GM19324 (cell line): Measurements from ENCODE around the gene HMX1.

ENCODE experiments used
- ATAC-seq: cut with Tn5 transposase; IDR thresholded peaks from one replicate; pipeline ENCODE4 v1.9.1; 2021; ENCODE audit warnings: mild to moderate bottlenecking, moderate library complexity; ENCODE audit not compliant: unreplicated experiment, low FRiP score

Gene HMX1

DNA sequence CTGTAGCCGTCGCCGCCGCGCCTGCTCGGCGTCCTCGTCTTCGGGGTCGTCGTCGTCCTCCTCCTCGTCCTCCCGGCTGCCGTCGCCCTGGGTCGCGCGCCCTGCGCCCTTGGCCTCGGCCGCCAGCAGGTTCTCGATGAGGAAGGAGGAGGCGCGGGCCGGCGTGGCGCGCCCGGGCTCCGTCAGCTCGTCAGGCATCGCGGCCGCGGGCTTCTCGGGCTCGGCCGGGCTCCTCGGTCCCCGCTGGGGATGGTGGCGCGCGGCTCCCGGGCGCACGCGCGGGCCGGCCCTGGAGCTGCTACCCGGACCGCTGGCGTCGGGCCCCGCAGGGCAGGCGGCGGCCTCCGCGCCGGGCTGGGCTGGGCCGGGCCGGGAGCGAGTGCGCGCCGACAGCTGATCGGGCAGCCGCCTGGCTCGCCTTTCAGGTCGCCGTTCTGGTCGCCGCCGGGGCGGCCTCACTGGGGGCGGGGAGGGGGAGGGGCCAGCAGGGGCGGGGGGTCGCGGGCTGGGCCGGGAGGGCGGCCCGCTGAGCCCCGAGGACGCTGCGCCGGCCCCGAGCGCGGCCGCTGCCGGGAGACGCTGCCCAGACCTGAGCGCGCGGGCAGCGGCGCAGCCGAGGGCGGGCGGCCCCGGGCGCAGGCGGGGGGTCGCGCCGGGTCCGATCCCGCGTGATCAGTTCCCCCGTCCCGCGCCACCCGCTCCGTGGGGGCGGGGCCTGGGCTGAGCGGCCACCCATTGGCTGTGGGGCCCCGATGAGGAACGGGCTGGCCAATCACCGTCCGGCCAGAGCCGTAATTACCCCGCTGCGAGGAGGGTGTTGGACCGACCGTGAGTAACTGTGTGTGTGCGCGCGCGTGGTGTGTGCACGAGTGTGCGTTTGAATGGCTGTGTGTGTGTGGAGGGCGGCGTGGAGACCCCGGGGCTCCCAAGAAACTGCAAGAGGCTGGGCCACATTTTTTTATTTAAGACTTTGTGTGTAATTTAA is at the start of gene HMX1:
HMX1 (minus strand) TSS at position 423 of the 985 bp plus-strand sequence; CDS start at position 198, 225 bp downstream.
- ATAC-seq, result no peak

DNA sequence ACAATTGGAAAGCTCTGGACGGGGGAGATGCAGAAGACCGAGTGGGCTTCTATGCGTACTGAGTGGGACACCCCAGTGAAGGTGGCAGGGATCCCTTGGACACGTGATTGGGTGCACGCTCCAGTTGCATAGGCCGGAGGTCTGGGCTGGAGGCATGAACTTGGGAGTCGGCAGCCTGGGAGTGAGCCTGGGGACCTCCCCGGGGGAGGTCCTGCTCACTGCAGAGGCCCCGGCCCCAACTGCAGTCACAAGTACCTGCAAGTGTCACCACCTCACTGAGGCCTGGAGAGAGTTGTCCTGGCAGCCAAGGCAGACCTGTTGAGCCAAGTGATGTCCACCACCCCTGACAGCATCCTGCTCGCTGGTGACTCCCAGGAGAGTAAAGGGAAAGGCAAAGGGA is 49.3 kb upstream of the HMX1 start:
- no peak for ATAC-seq

DNA sequence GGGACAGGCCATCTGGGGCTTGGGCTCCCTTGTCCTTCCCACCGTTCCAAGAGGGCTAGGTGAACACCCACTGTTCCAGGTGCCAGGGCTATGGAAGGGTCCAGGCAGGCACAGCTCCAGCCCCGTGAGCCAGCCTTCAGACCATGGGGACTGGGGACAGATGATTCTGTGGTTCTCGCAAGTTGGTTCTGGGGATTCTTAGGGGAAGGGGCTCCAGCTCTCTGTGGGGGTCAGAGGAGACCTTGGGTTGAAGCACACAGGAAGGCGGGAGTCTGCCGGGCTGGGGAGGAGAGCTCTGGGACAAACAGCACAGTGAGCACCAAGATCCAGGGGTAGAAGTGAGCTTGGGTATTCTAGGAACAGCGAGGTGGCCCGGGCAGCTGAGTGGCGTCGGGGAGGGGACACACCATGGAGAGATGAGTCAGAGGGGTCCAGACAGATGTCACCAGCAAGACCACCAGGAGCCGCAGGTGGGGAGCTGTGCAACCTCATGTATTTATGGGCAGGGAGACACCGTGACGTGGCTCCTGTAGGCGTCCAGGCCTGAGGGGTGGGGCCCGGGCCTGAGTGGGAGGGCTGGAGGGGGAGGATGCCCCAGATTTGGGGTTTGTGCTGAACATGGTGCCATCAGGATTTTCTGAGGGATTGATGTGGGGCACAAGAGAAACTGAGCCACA is 48.8 kb upstream of the HMX1 start:
- no peak for ATAC-seq

DNA sequence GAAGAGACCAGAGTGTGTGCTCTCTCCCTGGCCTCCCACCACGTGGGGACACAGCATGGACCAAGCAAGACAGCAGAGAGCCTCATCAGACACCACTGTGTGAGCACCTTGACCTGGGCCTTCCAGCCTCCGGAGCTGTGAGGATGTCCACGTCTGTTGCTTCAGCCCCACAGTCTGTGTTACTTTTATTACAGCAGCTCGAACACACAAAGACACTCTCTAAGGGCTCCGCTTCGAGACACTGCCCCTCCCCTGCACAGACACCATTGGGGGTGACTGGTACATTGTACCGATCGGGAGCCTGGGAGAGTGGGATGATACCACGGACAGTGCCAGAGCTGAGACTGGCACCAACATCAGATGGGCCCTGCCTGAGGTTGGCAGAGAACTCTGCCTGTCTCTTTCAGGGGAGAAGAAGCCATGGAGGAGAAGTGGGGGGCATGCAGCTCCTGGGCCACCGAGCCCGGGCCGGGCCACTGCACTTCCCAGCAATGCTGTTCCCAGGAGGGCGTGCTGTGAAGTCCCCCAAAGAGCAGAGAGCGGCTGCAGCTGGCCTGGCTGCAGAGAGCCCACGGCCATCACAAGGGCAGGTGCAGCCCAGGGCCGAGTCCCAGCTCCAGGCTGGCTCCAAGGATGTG is 48.1 kb upstream of the HMX1 start:
- ATAC-seq, result no peak

DNA sequence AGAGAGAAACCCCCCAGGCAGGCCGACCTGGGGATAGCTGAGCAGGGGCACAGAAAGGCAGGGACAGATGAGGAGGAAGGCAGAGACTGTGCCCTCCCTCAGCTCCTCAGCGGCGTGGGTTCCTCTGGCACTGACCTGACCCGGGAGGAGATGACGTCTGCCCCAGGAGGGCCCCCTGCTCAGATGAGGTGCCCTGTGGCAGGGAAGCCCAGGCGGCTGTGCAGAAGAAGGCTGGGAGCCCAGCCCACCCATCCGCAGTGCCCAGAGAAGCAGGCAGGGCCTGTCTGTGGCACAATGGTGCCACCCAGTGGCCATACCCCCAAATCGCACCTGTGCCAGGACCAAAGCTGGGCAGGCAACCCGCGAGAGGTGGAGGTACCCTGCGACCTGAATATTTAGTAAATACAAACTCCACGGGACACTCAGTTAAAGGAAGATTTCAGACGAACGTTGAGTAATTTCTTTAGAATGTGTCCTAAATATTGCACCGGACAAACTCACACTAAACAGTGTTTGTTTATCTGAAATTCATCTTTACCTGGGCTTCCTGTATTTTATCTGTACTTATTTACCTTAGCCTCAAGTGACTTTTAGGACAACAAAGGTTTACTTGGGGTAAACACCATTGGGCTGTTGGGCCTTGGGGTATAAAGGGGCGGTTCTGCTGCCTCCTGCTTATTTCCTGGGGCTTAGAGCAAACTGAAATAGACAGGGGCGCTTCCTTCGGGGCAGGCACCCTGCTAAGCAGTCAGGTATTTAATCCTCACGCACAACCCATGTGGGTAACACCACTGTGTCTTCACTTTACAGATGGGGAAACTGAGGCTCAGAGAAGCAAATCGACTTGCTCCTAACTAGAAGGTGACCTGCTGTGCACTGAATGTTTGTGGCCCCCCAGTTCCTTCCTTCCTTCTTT is 46.5 kb upstream of the HMX1 start:
- ATAC-seq, result peak; percentile 60

DNA sequence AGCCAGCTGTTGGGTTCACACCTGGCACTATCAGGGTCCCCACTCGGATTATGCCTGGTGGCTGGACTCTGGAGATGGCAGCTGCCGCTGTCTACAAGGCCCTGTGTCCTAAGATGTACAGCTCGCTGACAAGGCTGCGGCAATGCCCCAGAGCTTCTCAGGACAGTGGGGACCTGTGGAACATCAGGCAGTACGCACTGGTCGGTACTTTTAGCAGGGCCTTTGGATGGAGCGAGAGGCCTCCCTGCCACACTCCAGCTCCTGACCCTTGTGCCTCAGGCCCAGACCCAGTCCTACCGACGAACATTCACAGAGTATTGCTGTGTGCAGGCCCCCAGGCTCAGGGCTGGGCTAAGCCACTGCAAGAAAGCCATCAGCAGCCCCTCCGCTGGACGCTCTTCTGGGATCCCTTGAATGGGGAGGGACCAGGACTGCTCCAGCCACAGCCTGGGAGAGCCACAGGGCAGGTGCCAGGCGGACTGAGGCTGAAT is 45.7 kb upstream of the HMX1 start:
- peak; percentile 8 for ATAC-seq

DNA sequence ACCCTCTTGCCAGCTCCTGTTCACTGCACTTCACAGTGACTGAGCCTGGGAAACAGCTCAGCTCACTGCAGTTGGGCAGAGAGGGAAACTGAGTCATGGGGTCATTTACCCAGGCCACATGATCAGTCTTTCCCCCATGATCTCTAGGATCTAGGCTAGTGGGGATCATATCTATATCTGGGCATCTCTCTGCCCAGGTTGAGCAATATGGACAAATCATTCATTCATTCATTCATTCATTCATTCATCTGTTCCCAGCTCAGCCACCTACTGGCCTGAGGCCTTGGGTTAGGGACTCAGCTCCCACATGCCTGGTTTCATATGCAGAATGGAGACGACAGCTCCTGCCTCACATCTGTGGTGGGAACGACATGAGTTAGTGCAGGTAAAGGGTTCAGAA is 45.3 kb upstream of the HMX1 start:
- no peak for ATAC-seq

DNA sequence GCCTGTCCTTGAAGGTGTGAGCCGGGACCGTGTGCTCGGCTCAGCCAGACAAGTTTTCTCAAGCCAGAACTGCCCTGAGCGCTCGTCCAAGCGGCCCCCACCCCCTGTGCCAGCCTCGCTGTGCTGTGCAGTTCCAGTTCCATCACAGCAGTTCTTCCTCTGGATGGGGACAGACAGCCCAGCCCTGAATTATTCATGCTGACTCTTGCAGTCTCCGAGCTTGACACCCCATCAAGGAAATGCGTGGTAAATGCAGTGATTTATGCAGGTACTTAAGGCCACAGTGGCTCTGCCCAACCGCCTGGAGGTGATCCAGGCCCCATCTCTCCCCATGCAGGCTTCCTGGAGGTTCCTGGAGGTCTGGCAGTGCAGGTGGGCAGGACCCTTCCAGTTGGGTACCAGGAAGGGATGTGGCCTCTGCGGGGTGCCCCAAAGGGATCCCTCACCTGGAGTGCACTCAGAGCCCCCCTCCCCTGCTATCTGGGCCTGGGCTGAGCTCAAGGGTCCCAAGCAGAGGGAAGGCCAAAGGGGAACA is 44.8 kb upstream of the HMX1 start:
- ATAC-seq, result no peak

DNA sequence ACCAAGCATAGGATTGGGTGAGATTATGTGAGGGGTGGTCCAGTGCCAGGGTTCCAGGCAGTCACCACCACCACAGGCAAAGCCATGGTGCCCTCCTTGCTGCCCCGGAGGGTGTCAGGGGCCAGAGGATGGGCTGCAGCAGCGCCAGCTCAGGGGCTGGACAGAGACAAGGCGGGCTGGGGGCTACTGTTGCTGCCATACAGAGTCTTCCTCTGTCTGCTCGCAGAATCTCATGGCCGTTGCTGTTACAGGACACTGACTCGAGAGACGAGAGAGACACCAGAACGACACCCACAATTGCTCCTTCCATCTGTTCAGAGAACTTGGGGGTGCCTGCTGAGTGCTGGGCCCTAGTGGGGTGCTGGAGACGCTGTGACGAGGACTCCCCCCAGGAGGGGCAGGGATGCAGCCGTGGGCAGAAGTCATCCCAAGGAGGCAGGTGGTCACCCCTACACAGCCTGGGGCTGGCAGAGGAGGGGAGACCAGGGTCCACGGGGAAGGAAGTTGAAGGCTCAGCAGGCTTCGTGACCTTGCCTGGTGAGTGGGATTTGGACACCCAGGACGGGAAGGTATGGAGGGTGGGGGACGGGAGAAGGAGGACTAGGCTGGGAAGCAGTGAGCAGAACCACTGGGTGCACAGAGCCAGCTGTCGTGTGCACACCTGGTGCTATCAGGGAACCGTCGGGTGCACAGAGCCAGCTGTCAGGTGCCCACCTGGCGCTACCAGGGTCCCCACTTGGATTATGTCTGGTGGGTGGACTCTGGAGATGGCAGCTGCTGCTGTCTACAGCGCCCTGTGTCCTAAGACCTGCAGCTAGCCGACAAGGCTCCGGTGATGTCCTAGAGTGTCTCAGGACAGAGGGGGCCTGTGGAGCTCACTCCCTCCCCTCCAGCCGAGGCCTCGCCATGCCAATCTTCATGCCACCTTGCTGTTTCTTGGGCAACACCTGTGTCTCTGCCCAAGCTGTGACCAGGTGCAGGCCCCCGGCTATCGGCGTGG is 43.9 kb upstream of the HMX1 start:
- no peak for ATAC-seq

DNA sequence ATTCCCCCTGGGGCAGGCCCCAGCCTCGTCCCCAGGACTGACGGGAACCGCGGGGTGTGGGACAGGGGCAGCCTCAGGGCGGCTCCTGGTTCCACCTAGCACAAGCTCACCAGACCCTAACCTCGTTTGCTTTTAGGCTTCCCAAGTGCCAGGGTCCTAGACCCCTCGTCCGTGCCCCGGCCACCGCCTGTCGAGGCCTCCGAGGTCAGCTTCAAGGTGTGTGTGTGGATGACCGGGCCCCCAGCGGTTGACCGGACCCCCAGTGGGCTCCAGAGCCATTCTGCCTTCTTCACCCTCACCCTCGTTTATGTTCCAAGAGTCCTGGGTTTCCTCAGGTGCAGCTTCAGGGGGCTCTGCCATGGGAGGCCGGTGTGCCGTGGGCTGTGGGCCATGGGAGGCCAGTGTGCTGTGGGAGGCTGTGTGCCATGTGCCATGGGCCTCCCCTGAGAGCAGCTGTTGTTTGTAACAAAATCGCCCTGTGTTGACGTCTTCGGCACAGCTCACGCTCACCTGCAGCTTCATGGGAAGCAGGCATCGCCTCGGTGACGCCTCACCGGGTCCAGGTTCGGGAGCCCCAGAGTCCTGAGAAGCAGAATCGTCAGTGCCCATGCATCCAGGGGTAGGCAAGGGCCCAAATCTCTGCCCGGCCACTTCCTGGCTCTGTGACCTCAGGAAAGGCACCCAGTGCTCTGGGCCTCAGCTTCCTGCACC is 43.0 kb upstream of the HMX1 start:
- ATAC-seq, result no peak

DNA sequence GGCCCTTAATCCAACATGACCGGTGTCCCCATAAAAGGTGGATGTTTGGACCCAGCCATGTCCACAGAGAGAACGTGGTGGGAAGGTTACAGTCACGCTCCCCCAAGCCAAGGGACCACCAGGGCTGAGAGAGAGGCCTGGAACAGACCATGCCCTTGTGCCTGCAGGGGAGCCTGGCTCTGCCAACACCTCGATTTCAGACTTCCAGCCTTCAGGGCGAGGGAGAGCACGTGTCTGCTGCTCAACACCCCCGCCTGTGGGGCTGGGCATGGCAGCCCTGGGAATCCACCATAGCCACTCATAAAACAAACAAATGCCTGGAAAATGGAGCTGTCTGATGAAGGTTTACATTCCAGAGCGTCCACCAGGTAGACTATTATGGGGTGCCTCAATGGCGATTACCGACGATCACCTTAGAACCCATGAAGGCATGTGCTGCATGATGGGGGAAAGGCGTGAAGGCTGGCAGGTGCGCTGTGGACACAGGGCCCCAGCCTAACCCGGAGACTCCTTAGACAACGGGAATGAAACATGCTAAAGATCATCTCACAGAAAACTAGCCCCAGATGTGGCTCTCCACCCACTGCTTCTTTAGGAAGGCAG is 42.3 kb upstream of the HMX1 start:
- no peak for ATAC-seq

DNA sequence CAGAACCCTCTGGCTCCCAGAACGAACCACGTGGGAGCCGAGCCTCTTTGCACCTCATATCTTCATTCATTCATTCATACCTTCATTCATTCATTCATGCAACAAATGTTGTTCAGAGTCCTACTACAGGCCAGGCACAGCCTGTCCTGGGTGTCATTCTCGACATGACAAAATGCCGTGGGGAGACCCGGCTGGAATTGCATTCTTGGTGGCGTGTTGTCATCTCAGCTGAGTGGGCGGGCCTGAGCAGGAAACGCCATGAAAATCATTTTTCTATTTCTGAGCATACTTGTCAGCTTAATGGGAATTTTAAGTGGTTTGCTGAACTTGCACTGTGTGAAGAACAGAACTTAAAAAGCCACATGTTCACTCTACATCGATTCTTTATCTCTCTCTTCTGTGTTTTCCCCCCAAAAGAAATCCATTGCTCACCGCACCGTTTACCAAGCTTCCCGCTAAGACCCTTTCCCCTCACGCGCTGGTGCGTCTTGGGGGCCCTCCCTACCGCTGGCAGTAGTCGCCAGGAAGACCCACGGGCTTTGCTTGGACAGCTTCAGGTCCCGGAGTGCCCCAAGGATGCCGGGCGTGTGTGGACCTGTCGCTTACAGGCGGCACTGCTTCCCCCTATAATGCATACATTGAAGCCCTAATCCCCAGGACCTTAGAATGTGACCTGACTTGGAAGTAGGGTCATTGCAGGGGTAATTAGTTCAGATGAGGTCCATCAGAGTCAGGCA is 41.6 kb upstream of the HMX1 start:
- ATAC-seq, result no peak

DNA sequence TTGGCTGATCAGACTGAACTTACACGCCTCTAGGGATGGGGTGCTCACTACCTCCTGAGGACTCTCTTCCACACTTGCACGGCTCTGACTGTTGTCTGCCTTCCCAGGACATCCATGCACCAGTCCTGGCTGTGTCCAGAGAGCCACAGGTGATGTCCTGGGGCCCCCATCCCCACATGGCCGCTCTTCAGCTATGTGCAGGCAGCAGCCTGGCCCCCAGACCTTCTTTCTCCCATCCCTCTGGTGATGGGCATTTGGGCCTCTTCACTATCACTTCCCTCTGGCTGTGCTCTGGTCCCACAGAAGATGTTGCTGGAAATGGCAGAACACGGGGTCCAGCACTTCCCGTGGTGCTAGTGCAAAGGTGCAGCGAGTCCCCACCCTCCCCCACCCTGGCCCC is 40.9 kb upstream of the HMX1 start:
- ATAC-seq, result no peak

DNA sequence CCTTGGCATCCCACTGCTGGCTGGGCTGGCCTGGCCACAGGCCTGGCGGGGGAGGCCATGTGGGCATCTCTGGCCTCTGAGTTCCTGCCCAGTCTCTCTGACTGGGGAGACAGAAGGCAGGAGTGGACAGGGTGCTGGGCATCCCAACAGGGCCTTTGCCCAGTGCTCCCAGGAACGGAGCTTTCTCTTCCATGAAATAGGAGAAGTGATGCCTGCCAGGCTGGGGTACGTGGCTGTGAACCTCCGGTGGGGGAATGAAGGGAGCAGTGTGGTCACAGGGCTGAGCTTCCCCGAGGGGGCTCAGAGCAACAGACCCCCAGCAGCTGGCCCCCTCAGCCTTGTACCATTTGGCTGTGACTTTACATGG is 40.4 kb upstream of the HMX1 start:
- ATAC-seq, result no peak

DNA sequence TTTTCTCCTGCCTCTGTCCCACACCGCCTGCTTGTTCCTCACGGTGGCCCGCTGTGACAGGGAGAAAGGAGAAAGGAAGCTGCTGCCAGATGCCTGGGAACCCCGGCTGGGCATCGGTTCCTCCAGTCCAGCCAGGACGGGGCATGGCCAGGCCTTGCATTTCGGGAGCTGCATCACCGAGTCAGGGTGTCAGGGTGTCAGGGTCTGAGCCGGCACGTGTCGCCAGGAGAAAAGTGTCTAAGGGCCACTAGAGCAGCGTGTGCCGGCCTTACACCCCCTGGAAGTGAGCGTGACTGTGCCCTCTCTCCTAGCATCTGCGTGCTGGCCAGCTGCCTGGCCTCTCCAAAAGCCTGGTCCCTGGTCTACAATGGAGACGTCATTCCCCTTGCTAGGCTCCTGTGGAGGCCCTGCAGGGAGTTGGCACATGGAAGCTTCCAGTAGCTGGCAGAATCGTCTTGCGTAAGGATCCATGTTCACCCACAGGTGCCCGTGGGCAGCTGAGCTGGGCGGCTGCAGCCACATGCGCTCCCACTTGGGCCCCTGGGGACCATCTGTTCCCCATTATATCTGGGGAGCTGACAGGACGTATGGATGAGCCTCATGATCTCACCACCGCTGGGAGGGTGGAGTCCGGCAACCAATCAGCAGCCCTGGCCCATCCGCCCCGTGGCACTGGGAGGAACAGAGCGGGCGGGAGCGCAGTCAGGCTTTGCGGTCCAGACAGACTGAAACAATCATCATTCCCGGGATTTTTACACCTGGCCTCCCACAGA is 39.9 kb upstream of the HMX1 start:
- no peak for ATAC-seq

DNA sequence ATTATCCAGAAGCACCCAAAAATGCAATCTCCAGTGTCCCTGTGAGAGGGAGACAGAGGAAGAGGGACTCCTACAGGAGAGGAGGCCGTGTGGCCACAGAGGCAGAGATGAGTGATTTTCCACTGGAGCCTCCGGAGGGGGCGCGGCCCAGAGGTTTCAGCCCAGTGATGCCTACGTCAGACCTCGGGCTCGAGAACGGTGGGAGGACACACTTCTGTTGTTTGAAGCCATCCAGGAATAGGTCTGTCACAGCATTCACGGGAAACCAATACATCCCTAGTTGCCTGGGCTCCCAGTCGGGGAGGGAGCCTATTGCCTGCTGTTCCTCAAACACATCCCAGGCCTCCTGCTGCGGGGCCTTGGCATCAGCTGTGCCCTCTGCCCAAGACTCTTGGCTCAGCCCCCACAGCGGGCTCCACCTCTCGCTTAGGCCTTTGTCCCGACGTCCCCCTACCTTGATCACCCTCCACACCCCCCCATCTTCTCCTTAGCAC is 39.2 kb upstream of the HMX1 start:
- no peak for ATAC-seq
